Measurements from ENCODE around the gene CEP350.

DNA sequence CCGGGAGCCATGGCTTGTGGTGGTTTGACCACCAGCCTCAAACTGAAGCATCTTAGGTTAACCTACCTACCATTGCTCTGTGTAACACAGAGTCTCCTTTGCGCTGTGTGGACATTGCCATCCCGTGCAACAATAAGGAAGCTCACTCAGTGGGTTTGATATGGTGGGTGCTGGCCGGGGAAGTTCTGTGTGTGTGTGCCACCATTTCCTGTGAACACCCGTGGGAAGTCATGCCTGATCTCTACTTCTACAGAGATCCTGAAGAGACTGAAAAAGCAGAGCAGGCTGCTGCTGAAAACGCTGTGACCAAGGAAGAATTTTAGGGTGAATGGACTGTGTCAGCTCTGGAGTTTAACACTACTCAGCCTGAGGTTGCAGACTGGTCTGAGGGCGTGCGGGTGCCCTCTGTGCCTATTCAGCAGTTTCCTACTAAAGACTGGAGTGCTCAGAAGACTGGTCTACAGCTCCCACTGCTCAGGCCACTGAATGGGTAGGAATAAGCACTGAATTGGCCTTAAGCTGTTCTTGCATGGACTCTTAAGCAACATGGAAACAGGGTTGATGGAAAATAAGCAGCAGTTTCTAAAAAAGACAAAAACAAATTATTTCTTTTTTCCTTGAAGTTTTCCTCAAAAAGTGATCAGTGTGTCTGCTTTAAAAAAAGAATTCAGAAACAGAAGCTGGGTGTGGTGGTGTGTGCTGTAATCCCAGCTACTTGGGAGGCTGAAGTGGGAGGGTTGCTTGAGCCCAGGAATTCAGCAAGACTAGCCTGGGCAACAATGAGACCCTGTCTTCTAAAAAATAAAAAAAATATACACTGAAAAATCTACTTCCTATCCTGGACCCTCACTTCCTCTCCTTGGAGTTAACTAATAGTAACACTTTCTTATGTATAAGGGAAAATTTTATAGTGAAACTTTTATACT is 14.6 kb downstream of the CEP350 start:
- no peak for TF ChIP-seq POLR2AphosphoS5 (IDR thresholded peaks at IDR 0.05; ENCODE audit: borderline replicate concordance, low read depth, low read length)
- TF ChIP-seq EZH2 (IDR thresholded peaks at IDR 0.05): no peak
- no peak for TF ChIP-seq FOXP2 (optimal IDR thresholded peaks at IDR 0.05; ENCODE audit: control extremely low read depth, extremely low read length, insufficient read depth)
